Aorta (tissue), 5 donors: ENCODE data around the gene RCN1. TPM values are rescaled to one million over a fixed set of nuclear protein-coding genes. Genes with fewer than 3 reads are reported as not detected.

Experiments
- ATAC-seq: fragments of 200-7000 bp; cut with Tn5 transposase; one replicate; pipeline ENCODE4 v1.9.1; 2022; ENCODE audit warnings: moderate library complexity; ENCODE audit not compliant: low FRiP score
- DNase-seq, 2 donors: peaks; one replicate each; pipeline ENCODE4 v3.0.0-alpha.2; 2020
- H3K27ac ChIP-seq, 2 donors: one replicate each; pipeline ENCODE4 v1.5.1; 2013; ENCODE audit warnings: low read length in 2 of 2, mild to moderate bottlenecking in 2 of 2, moderate library complexity in 2 of 2, control low read depth in 1 of 2, inconsistent platforms in 1 of 2, low read depth in 1 of 2
- H3K27me3 ChIP-seq, 2 donors: one replicate each; pipeline ENCODE4 v1.6.1; 2013; ENCODE audit warnings: control low read depth in 1 of 2, low read length in 1 of 2, mild to moderate bottlenecking in 1 of 2, moderate library complexity in 1 of 2; ENCODE audit not compliant: insufficient read depth in 2 of 2, control insufficient read depth in 1 of 2
- H3K36me3 ChIP-seq, 2 donors: one replicate each; pipeline ENCODE4 v1.6.1; 2013; ENCODE audit warnings: control low read depth in 1 of 2, low read length in 1 of 2, mild to moderate bottlenecking in 1 of 2; ENCODE audit not compliant: insufficient read depth in 2 of 2, control insufficient read depth in 1 of 2
- H3K4me1 ChIP-seq, 2 donors: one replicate each; pipeline ENCODE4 v1.6.1; 2013; ENCODE audit warnings: low read length in 2 of 2, control low read depth in 1 of 2, mild to moderate bottlenecking in 1 of 2, moderate library complexity in 1 of 2; ENCODE audit not compliant: insufficient read depth in 2 of 2, control insufficient read depth in 1 of 2
- H3K4me3 ChIP-seq, 2 donors: one replicate each; pipeline ENCODE4 v1.5.1; 2013; ENCODE audit warnings: low read length in 2 of 2, control low read depth in 1 of 2, mild to moderate bottlenecking in 1 of 2
- H3K9me3 ChIP-seq: one replicate; pipeline ENCODE4 v1.6.1; 2013; ENCODE audit warnings: mild to moderate bottlenecking, low read length; ENCODE audit not compliant: control insufficient read depth
- WGBS, 2 donors: extraction: QIAGEN DNeasy Blood & Tissue Kit; methylation state at CpG; one replicate each; pipeline ENCODE4 v1.1.7; 2013; 5-methylcytosine and 5-hydroxymethylcytosine counted together
- intact Hi-C, 2 donors: fragments of 100-400 bp; cut with DNase I; formaldehyde crosslinking; loops; one replicate each; pipeline versions ENCODE4 v1.14.2 to v1.15.0; 2022
- polyA plus RNA-seq, 2 donors: library from polyadenylated mRNA; stranded (reverse); fragments of 200-250 nt; gene quantifications; one replicate each; pipeline ENCODE4 v1.2.3, GENCODE V29; 2013
- total RNA-seq, 2 donors: library from RNA; stranded (reverse); fragmentation: NEBNext Ultra II Directional; extraction: Animal tissue kit (Norgen Biotek cat#: 25700); gene quantifications; one replicate each; pipeline ENCODE4 v1.2.1, GENCODE V29; 2021
- donor health status: healthy with polysubstance abuse.
- donor health status: Bipolar disorder and iron deficiency.
- donor health status: DM: no; HTN: no; CAD: no.
- donor health status: DM: no; HTN: no; CAD: no.
- donor health status: DM: yes; HTN: yes; CAD: no.

The RCN1 gene
- total and polyA plus RNA-seq, 4 donors: 55.8 to 125 (median 92.2) TPM

DNA sequence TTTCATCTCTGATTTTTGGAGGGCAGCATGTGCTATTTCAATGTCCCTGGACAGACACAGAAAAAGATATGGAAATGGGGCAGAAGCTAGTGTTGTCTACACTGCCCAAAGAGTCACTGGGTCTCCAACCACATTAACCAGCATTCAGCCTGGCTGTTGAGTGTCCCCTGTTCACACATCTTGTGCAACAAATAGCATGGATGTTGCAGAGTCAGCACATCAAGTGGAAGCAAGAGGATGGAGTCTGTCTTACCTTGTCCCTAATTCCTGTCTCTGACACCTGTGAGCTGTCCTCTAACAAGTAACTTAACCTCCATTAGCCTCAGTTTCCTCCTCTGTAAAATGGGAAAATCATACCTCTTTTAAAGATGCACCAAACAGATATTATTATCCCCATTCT lies 60.2 kb downstream of the RCN1 start:
- Histone ChIP-seq H3K36me3 (no peaks in the 10 kb centered on the region), H3K9me3 (no peaks in the 10 kb centered on the region), H3K4me1 (no peaks in the 10 kb centered on the region), H3K4me3 (no peak overlapping the region), H3K27ac (no peak overlapping the region), H3K27me3 (no peaks in the 10 kb centered on the region)
- DNase-seq: no peak
- no peak for ATAC-seq
- intact Hi-C loops: no loop called here

DNA sequence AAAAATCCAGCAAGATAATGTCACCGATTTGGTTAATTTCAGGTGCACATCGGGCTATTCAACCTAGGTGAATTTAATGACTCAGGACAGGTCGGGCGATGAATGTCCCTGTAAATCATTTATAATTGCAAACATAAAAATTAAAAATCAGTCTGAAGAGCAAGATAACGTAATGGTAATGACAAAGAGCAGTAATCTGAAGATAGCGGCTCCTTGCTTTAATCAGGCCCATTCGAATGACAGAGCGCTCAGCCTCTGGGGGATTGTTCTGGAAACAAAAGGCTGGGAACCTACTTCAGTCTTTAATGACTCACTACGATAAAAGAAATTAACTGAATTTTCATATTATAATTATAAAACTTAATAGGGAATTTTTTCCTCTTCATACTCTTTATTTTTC lies 61.3 kb downstream of the RCN1 start:
- Histone ChIP-seq H3K4me1 (no peaks in the 10 kb centered on the region), H3K27me3 (no peaks in the 10 kb centered on the region), H3K4me3 (no peak overlapping the region), H3K27ac (no peak overlapping the region), H3K9me3 (peaks cover 1% of the 10 kb centered on the region), H3K36me3 (no peaks in the 10 kb centered on the region)
- DNase-seq (no peak), ATAC-seq (no peak)
- WGBS, 2 donors: 84% methylated on average over 9 of the region's 9 CpGs
- intact Hi-C loops: no loop called here

DNA sequence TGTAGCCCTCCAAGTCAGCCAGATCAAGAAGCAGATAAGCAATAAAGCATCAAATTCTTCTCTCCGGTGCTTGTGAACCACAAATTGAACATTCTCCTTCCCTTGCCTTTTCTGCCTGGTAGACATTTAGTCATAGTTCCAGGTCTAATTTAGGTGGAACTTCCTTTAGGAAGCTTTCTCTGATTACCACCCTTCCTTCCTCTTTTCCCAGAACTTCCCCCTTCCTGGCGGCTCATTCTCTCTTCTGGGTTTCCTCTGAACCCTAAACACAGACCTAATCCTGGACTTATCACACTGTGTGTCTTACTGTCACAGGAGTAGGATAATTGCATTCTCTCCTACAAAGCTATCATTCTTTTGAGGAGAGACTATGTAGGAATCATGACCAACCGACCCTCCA lies 61.9 kb downstream of the RCN1 start:
- no peak for ATAC-seq
- intact Hi-C loops: no loop called here
- Histone ChIP-seq H3K9me3 (peaks cover 1% of the 10 kb centered on the region), H3K27ac (no peak overlapping the region), H3K27me3 (no peaks in the 10 kb centered on the region), H3K4me1 (no peaks in the 10 kb centered on the region), H3K36me3 (no peaks in the 10 kb centered on the region), H3K4me3 (no peak overlapping the region)
- DNase-seq: no peak
- 42 to 44% methylated on average over 3 of the region's 3 CpGs for WGBS, 2 donors

DNA sequence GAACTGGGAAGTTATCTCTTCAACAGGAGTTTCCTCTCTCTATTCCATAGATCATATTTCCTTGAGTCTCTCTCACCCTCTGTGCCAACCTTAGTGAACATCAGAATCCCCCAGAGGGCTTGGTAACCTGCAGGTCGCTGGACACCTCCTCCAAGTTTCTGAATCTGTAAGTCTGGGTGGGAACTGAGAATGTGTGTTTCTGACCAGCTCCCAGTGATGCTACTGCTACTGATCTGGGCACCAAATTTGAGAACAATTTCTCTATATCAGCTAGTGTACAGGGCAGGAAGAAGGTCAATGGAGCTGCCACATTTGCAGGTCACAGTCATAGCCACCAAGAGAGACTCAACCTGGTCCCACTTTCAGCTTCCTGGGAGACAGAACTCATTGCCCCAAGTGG lies 62.9 kb downstream of the RCN1 start:
- intact Hi-C loops: no loop called here
- Histone ChIP-seq H3K36me3 (no peaks in the 10 kb centered on the region), H3K9me3 (peaks cover 4% of the 10 kb centered on the region), H3K4me1 (no peaks in the 10 kb centered on the region), H3K27ac (no peak overlapping the region), H3K4me3 (no peak overlapping the region), H3K27me3 (no peaks in the 10 kb centered on the region)
- ATAC-seq (no peak), DNase-seq (no peak)
- 67 to 79% methylated on average over 1 of the region's 1 CpG for WGBS, 2 donors

DNA sequence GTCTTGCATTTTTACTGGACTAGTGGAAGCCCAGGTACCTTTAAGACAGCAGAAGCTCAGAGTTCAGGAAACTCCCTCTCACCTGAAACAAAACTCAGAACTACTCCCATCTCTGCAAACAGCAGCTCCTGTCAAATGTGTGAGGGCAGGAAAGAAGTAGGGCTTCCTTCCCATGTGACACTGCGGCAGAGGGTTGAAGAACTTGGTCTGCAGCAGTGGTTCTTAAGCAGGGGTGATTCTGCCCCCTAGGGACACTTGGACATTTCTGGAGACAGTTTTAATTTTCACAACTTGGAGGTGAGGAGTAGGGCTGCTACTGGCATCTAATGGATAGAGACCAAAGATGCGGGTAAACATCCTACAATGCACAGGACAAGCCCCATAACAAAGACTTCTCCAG lies 63.4 kb downstream of the RCN1 start:
- no peak overlapping the region for H3K27ac ChIP-seq
- H3K4me3 ChIP-seq: no peak overlapping the region
- ATAC-seq: no peak
- H3K4me1 ChIP-seq: no peaks in the 10 kb centered on the region
- DNase-seq: no peak
- H3K27me3 ChIP-seq: no peaks in the 10 kb centered on the region
- H3K36me3 ChIP-seq: no peaks in the 10 kb centered on the region
- H3K9me3 ChIP-seq: peaks cover 4% of the 10 kb centered on the region
- WGBS, 2 donors: 84 to 88% methylated on average over 2 of the region's 2 CpGs
- intact Hi-C loops: no loop called here
